KMS-11 (cell line): ENCODE data around the gene DMXL2.

Experiments used
- H2AFZ ChIP-seq: fragments of 200-600 bp; sonication (generic); 2 replicates; pipeline ENCODE4 v1.6.1; 2016; ENCODE audit warnings: antibody characterized with exemption, mixed run types, low read depth
- H3K27ac ChIP-seq: fragments of 200-600 bp; sonication (generic); 2 replicates; pipeline ENCODE4 v1.6.1; 2016; ENCODE audit warnings: mild to moderate bottlenecking, mixed run types
- H3K27me3 ChIP-seq: fragments of 200-600 bp; sonication (generic); 2 replicates; pipeline ENCODE4 v1.6.1; 2017; ENCODE audit warnings: mild to moderate bottlenecking, low read depth, mixed run types, moderate library complexity; ENCODE audit not compliant: insufficient read depth
- H3K36me3 ChIP-seq: fragments of 200-600 bp; sonication (generic); 2 replicates; pipeline ENCODE4 v1.6.1; 2017; ENCODE audit warnings: mild to moderate bottlenecking, mixed run types; ENCODE audit not compliant: insufficient read depth
- H3K4me1 ChIP-seq: fragments of 200-600 bp; sonication (generic); 2 replicates; pipeline ENCODE4 v1.6.1; 2016; ENCODE audit warnings: mild to moderate bottlenecking, low read depth, mixed run types; ENCODE audit not compliant: poor library complexity, severe bottlenecking
- H3K4me2 ChIP-seq: fragments of 200-600 bp; sonication (generic); 2 replicates; pipeline ENCODE4 v1.7.0; 2016; ENCODE audit warnings: mild to moderate bottlenecking, mixed run types
- H3K4me3 ChIP-seq: fragments of 200-600 bp; sonication (generic); IDR thresholded peaks from 2 replicates; pipeline ENCODE4 v1.6.1; 2017; ENCODE audit warnings: low read depth, low read length, mixed read lengths; ENCODE audit not compliant: insufficient read depth
- H3K79me2 ChIP-seq: fragments of 200-600 bp; sonication (generic); 2 replicates; pipeline ENCODE4 v1.6.1; 2016; ENCODE audit warnings: low read depth, mixed run types; ENCODE audit not compliant: insufficient read depth
- H3K9ac ChIP-seq: fragments of 200-600 bp; sonication (generic); 2 replicates; pipeline ENCODE4 v1.6.1; 2016; ENCODE audit warnings: mild to moderate bottlenecking, mixed run types
- H4K20me1 ChIP-seq: fragments of 200-600 bp; sonication (generic); 2 replicates; pipeline ENCODE4 v1.6.1; 2016; ENCODE audit warnings: mild to moderate bottlenecking, mixed run types; ENCODE audit not compliant: insufficient read depth
- CTCF ChIP-seq: fragments of 200-600 bp; sonication (generic); conservative IDR thresholded peaks from 2 replicates; pipeline ENCODE4 v1.6.1; 2017; ENCODE audit warnings: low read depth, mild to moderate bottlenecking, antibody characterized with exemption, low read length, moderate library complexity, mixed read lengths

Gene DMXL2

GRCh38 chr15:51579012-51579411 is 43.6 kb downstream of the DMXL2 start:
- Histone ChIP-seq H3K27me3 (no peaks in the 10 kb centered on the region), H3K27ac (no peak overlapping the region), H3K9ac (no peak overlapping the region), H3K4me3 (no peak overlapping the region), H2AFZ (no peak overlapping the region), H3K4me1 (no peaks in the 10 kb centered on the region), H4K20me1 (no peaks in the 10 kb centered on the region), H3K4me2 (no peak overlapping the region), H3K36me3 (no peaks in the 10 kb centered on the region), H3K79me2 (no peaks in the 10 kb centered on the region)
- TF ChIP-seq CTCF: no peak

- no peaks in the 10 kb centered on the region for H3K36me3 ChIP-seq
- H3K27ac ChIP-seq: no peak overlapping the region
- no peak overlapping the region for H3K4me3 ChIP-seq
- H3K4me1 ChIP-seq: no peaks in the 10 kb centered on the region
- no peaks in the 10 kb centered on the region for H3K79me2 ChIP-seq
- no peaks in the 10 kb centered on the region for H4K20me1 ChIP-seq
- no peak overlapping the region for H2AFZ ChIP-seq
- no peak overlapping the region for H3K4me2 ChIP-seq
- H3K27me3 ChIP-seq: no peaks in the 10 kb centered on the region
- TF ChIP-seq CTCF: no peak
- H3K9ac ChIP-seq: no peak overlapping the region
These were observed 44.8 kb downstream of the DMXL2 start for GRCh38 chr15:51577636-51578304.

- no peak overlapping the region for H3K4me2 ChIP-seq
These were observed 45.6 kb downstream of the DMXL2 start for GRCh38 chr15:51576911-51577500.

GRCh38 chr15:51576286-51576850 is 46.2 kb downstream of the DMXL2 start:
- no peaks in the 10 kb centered on the region for H3K27me3 ChIP-seq
- no peak overlapping the region for H3K4me2 ChIP-seq
- H3K27ac ChIP-seq: no peak overlapping the region
- H3K79me2 ChIP-seq: no peaks in the 10 kb centered on the region
- no peak overlapping the region for H2AFZ ChIP-seq
- H3K9ac ChIP-seq: no peak overlapping the region
- no peaks in the 10 kb centered on the region for H4K20me1 ChIP-seq
- H3K36me3 ChIP-seq: no peaks in the 10 kb centered on the region
- TF ChIP-seq CTCF: no peak
- H3K4me1 ChIP-seq: no peaks in the 10 kb centered on the region
- no peak overlapping the region for H3K4me3 ChIP-seq

More at GRCh38 chr15:51576911-51577500, 45.6 kb downstream of the DMXL2 start:
- TF ChIP-seq CTCF: no peak
- no peak overlapping the region for H3K4me3 ChIP-seq
- H3K4me1 ChIP-seq: no peaks in the 10 kb centered on the region
- no peaks in the 10 kb centered on the region for H3K36me3 ChIP-seq
- no peaks in the 10 kb centered on the region for H3K27me3 ChIP-seq
- H3K9ac ChIP-seq: no peak overlapping the region
- no peaks in the 10 kb centered on the region for H3K79me2 ChIP-seq
- H2AFZ ChIP-seq: no peak overlapping the region
- no peaks in the 10 kb centered on the region for H4K20me1 ChIP-seq
- H3K27ac ChIP-seq: no peak overlapping the region
